Body of pancreas (tissue), 4 donors: ENCODE measurements around the gene SMIM30.

ENCODE experiments used
- CTCF ChIP-seq, 7 experiments: fragments of 450-650 bp in 4 of 7; fragments of 200-600 bp in 3 of 7; sonication (generic) in 3 of 7; IDR thresholded peaks; one replicate each; pipeline ENCODE4 v1.5.1; 2016 to 2019; ENCODE audit warnings: antibody characterized with exemption in 7 of 7
- POLR2A ChIP-seq, 3 donors: fragments of 450-650 bp; IDR thresholded peaks; one replicate each; pipeline ENCODE4 v1.6.1; 2016; ENCODE audit warnings: antibody characterized with exemption in 3 of 3, mild to moderate bottlenecking in 2 of 3

- no peak for TF ChIP-seq CTCF (IDR thresholded peaks at IDR 0.05)
- TF ChIP-seq POLR2A (IDR thresholded peaks at IDR 0.05), result no peak
These were observed 24.2 kb upstream of the SMIM30 start for GRCh38 chr7:113142385-113143119.
